SIG-M5 treated with dmso at 0.1 percent for 504 hours (cell line): Measurements from ENCODE around the gene SMTNL2.
"Not testable (repeated sequence)": the region's sequence is repeated elsewhere in the genome, so short reads cannot be mapped to it uniquely, and the experiment has no call there.

Experiments used
- DNase-seq: peaks from one replicate; lab custom pipeline; 2025; ENCODE audit not compliant: unreplicated experiment; lab: John Stamatoyannopoulos, UW

Gene SMTNL2

DNA sequence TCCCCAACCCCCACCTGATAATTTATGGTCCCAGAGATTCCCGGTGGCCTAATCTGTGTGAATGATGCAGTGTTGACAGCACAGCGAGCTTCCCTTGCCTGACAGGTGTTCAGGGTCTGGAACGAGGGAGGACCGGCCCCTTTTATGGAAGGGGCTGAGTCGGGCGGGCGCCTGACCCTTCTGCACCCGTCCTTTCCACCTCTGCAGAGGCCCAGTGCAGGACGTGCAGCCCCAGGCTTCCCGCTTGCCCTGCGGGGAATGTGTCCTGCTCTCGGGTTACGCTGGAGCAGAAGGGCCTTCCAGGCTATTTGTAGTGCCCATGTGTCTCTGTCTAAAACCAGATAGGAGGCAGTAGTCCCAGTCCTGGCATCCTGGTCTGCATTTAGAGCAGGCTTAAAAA lies 16.2 kb downstream of the SMTNL2 start:
- DNase-seq = no peak

DNA sequence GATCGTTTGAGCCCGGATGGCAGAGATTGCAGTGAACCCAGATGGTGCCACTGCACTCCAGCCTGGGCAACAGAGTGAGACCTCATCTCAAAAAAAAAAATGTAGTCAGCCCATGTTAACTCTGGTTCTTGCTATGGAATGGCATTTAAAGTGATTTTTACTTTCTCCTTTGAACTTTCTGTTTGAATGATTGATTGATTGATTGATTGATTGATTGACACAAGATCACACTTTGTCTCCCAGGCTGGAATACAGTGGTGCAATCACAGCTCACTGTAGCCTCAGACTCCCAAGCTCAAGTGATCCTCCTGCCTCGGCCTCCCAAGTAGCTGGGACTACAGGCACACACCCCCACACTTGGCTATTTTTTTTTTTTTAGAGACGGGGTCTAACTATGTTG lies 17.0 kb downstream of the SMTNL2 start:
- DNase-seq = no peak

DNA sequence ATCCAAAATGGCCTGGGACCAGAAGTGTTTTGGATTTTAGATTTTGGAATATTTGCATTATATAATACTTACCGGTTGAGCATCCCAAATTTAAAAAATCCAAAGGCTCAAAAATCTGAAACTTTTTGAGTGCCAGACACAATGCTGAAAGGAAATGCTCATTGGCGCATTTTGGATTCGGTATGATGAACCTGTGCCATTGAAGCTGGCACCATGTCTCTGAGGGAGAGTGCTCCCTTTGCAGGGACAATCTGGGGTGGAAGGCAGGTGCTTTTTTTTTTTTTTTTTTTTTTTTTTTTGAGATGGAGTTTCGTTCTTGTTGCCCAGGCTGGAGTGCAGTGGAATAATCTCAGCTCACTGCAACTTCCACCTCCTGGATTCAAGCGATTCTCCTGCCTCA lies 17.7 kb downstream of the SMTNL2 start:
- no peak for DNase-seq

GRCh38 chr17:4604111-4604644 lies 19.8 kb downstream of the SMTNL2 start:
- DNase-seq = no peak

GRCh38 chr17:4604736-4605135 lies 20.4 kb downstream of the SMTNL2 start:
- not testable (repeated sequence) for DNase-seq

- peak; percentile 52 for DNase-seq
Measured at GRCh38 chr17:4605826-4606225, 21.5 kb downstream of the SMTNL2 start.

- no peak for DNase-seq
Measured at GRCh38 chr17:4607261-4607741, 23.0 kb downstream of the SMTNL2 start.

- peak; percentile 27 for DNase-seq
Measured at GRCh38 chr17:4607773-4608187, 23.5 kb downstream of the SMTNL2 start.

- no peak for DNase-seq
Measured at GRCh38 chr17:4609761-4610160, 25.4 kb downstream of the SMTNL2 start.

DNA sequence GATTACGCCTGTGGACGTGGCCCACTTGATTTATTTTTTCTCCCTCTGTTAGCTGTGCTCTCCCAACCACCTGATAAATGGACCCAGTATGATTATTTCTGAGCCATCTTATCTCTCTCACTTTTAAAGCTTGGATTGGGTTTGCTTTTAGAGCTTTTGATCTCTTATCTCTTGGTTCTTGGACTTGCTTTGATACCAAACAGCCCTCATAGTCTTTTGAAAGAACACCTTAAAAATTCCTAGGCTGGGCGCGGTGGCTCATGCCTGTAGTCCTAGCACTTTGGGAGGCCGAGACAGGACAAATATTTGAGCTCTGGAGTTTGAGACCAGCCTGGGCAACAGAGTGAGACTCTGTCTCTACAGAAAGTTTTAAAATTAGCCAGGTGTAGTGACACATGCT lies 25.8 kb downstream of the SMTNL2 start:
- no peak for DNase-seq

GRCh38 chr17:4610656-4611055 lies 26.3 kb downstream of the SMTNL2 start:
- no peak for DNase-seq

- DNase-seq = no peak
Measured at GRCh38 chr17:4616476-4616875, 32.1 kb downstream of the SMTNL2 start.

DNA sequence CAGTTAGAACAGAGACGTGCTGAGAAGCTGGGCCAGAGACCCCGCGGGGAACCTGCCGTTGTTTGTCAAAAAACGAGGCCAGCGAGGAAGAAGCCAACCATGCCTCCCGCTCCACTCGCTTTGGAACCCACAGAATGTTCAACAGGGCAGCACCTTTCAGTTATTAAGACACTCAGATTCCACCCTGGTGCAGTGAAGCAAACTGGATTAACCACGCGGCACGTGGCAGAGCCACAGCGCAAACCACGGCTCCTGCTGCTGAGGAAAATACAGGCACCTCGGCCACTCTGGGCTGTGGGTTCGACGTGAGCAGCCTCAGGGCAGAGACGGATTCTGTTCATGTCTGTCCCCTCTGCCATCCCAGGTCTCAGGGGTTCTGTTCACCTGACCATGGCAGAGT lies 32.8 kb downstream of the SMTNL2 start:
- DNase-seq = no peak

DNA sequence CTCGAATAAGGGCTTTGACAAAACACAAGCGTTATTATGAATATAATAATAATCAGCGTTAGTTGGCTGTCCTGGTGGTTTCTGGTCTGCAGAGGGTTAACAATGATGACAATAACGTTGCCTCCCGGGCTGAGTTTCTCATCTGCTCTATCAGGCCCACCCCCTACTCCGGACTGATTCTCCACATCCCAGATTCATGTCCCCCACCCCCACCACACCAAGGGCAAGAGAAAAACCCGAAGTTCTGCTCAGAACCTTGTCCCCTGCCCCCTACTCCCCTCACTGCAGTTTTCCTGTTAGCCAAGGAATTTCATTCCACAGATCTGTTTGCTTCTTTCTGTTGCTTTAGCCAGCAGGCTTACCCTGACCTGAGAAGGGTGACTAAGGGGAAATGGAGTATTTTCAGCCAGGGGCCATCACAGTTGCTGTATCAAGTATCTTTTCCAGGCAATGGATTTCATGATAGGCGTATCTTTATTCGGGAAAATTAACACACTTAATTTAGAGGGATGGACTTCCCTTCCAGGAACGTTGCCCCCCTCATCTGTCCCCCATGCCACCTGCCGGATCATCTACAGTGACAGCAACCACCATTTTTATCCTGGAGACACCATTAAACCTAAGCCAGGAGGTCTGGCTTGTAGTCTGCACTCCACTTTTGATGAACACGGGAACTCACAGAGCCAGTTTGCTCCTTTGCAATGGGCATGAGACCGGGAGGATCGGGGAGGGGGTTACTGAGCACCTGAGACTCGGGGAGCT lies 33.4 kb downstream of the SMTNL2 start:
- DNase-seq = no peak

DNA sequence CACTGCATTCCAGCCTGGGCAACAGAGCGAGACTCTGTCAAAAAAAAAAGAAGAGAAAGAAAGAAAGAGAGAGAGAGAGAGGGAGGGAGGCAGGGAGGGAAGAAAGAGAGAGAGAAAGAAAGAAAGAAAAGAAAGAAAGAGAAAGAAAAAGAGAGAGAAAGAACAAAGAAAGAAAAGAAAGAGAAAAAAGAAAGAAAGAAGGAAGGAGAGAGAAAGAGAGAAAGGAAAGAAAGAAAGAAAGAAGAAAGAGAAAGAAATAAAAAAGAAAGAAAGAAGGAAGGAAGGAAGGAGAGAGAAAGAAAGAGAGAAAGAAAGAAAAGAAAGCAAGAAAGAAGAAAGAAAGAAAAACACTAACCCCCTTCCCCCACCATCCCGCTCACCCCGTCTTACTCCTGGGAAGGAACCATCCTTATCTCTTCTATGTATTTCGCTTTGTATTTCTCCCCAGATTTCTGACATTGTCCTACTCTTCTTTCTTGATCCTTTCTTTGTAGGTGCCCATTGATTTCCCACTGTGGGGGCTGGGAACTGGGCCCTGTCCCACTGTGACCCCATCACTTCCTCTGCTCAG lies 36.3 kb downstream of the SMTNL2 start:
- DNase-seq = no peak

GRCh38 chr17:4622375-4622774 lies 38.0 kb downstream of the SMTNL2 start:
- no peak for DNase-seq

DNA sequence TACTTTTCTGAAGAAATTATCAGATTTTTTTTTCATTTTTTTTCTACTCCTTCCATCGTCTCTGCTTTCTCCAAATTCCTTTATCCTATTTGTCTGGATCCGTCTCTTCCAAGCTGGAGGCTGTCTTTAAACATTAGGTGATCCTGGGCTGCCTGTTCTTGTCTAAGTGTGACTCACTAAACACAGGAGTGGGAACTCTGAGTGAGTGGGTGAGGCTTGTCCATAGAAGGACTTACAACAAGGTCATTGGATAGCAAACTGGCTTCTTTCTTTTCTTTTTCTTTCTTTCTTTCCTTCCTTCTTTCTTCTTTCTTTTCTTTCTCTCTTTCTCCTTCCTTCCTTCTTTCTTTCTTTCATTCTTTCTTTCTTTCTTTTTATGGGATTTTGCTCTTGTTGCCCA lies 38.9 kb downstream of the SMTNL2 start:
- no peak for DNase-seq

GRCh38 chr17:4624451-4624911 lies 40.2 kb downstream of the SMTNL2 start:
- DNase-seq = not testable (repeated sequence)

- DNase-seq = no peak
Measured at GRCh38 chr17:4625181-4625617, 40.9 kb downstream of the SMTNL2 start.

DNA sequence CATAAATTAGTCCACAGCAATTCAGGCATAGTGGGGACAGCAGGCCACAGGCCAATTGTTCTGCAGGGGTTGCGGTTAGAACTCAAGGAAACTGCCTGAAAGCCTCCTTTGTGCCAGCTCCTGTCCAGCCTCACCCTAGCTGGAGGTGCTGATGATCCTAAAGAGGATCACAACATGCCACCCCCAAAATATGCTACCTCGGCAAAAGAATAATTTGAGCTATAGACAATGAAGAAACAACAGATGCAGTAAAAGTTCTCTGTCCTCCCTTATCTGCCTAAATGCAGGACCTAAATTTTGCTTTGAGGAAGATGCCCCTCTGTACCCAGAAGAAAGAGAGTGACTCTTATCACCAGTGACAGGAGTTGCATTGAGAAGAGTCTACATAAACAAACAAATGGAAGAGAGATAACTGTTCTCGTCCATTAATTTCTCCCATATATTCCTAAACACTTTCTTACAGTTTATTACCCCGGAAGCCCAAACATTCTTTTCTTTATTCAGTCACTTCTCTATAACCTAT lies 42.5 kb downstream of the SMTNL2 start:
- DNase-seq = no peak

DNA sequence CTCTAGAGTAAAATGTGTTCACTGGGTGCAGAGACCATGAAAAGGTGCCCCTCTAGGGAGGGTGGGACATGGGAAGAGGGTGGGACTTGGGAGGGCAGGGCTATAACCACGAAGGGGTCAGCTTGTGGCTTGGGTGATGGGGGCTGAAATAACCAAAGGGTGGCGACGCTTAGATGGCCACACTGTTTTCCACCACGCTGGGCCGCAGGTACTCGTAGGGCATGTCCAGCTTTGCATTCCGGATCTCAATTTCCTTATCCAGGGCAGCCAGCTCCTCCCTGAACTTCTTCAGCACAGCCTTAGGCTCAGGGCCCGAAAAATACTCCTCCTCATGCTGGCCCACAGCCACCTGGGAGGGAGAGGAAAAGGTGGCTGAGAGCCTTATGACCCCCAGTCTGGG lies 47.1 kb downstream of the SMTNL2 start:
- DNase-seq = no peak
